Measurements from ENCODE around the gene CES3.
"Not testable (repeated sequence)": the region's sequence is repeated elsewhere in the genome, so short reads cannot be mapped to it uniquely, and the experiment has no call there.

Gene CES3

DNA sequence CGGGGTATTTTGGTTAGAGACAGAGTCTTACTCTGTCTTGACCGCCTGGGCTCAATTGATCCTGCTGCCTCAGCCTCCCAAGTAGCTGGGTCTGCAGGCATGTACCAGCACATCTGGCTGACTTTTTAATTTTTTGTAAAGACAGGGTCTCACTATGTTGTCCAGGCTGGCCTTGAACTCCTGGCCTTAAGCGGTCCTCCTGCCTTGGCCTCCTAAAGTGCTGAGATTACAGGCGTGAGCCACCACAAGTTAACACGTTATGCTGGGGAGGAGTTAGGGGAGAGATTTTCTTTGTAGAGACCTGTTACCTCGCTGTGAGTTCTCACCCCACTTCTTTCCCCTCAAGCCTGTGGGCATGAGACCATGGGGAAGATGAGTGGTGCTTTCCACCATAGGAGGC, 25.5 kb downstream of the CES3 start:
- Histone ChIP-seq H3K36me3 (ENCODE audit: control insufficient read depth, insufficient read depth, low read length) (no peaks in the 10 kb centered on the region), H3K27ac (ENCODE audit: low read depth, low read length) (no peak overlapping the region), H3K9ac (ENCODE audit: low read length) (no peak overlapping the region), H3K4me1 (ENCODE audit: control insufficient read depth, insufficient read depth, low read length) (no peaks in the 10 kb centered on the region), H3K4me3 (ENCODE audit: low read length) (no peak overlapping the region), H3K27me3 (ENCODE audit: control insufficient read depth, insufficient read depth, low read length) (no peaks in the 10 kb centered on the region)

DNA sequence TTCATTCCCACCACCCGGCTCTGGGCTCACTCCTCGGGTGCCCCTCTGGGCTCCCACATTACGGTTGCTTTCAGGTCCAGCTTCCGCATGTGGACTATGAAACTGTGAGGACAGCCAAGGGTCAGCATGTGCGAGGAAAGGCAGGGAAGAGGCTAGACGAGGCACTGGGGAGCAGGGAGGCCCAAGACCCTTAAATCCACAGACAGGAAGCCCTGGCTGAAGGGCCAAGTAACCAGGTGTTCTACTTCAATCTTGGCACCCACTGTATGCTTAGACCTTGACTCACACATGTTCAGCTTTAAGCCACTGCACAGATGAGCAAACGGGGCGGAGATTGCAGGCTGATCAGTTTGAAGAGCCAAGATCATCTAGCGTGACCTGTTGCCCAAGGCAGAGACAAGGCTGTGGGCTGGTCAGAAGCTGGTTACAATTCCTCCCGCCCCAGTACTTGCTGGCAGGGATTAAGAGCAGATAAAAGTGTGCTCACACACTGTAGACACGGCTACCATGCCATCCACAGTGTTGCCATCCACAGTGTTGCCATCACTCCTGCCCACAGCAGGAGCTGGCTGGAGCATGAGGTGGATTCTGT, 27.2 kb downstream of the CES3 start, which contains the start of gene CES4A:
CES4A (plus strand) TSS at position 393 of the 592 bp plus-strand sequence; CDS start at position 577, 184 bp downstream.
- Histone ChIP-seq H3K27ac (ENCODE audit: low read depth, low read length) (no peak within 1 kb of the TSS), H3K4me1 (ENCODE audit: control insufficient read depth, insufficient read depth, low read length) (no peaks in the 10 kb centered on the region), H3K4me3 (ENCODE audit: low read length) (no peak within 1 kb of the TSS), H3K36me3 (ENCODE audit: control insufficient read depth, insufficient read depth, low read length) (no peaks in the 10 kb centered on the region), H3K9ac (ENCODE audit: low read length) (no peak within 1 kb of the TSS), H3K27me3 (ENCODE audit: control insufficient read depth, insufficient read depth, low read length) (no peaks in the 10 kb centered on the region)

GRCh38 chr16:66991545-66992077, 30.5 kb downstream of the CES3 start:
- no peak overlapping the region for H3K27ac ChIP-seq (ENCODE audit: low read depth, low read length)
- no peaks in the 10 kb centered on the region for H3K27me3 ChIP-seq (ENCODE audit: control insufficient read depth, insufficient read depth, low read length)
- H3K36me3 ChIP-seq (ENCODE audit: control insufficient read depth, insufficient read depth, low read length), result no peaks in the 10 kb centered on the region
- H3K4me1 ChIP-seq (ENCODE audit: control insufficient read depth, insufficient read depth, low read length), result no peaks in the 10 kb centered on the region
- no peak overlapping the region for H3K9ac ChIP-seq (ENCODE audit: low read length)
- no peak overlapping the region for H3K4me3 ChIP-seq (ENCODE audit: low read length)

DNA sequence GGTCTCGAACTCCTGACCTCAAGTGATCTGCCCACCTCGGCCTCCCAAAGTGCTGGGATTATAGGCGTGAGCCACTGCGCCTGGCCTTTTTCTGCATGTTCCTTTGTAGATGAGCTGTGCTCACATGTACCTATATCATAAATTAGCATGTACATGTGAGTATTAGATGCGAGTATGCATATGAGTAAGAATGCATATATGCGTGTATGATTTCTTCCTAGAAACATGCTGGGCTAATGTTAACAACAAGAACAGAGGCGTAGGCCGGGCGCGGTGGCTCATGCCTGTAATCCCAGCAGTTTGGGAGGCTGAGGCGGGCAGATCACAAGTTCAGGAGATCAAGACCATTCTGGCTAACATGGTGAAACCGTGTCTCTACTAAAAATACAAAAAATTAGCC, 32.5 kb downstream of the CES3 start:
- H3K9ac ChIP-seq (ENCODE audit: low read length); H3K27me3 ChIP-seq (ENCODE audit: control insufficient read depth, insufficient read depth, low read length); H3K4me3 ChIP-seq (ENCODE audit: low read length); H3K27ac ChIP-seq (ENCODE audit: low read depth, low read length); H3K4me1 ChIP-seq (ENCODE audit: control insufficient read depth, insufficient read depth, low read length); H3K36me3 ChIP-seq (ENCODE audit: control insufficient read depth, insufficient read depth, low read length): not testable (repeated sequence)

GRCh38 chr16:66996324-66996982, 35.4 kb downstream of the CES3 start:
- no peaks in the 10 kb centered on the region for H3K36me3 ChIP-seq (ENCODE audit: control insufficient read depth, insufficient read depth, low read length)
- H3K27me3 ChIP-seq (ENCODE audit: control insufficient read depth, insufficient read depth, low read length), result no peaks in the 10 kb centered on the region
- H3K27ac ChIP-seq (ENCODE audit: low read depth, low read length), result no peak overlapping the region
- no peak overlapping the region for H3K4me3 ChIP-seq (ENCODE audit: low read length)
- H3K4me1 ChIP-seq (ENCODE audit: control insufficient read depth, insufficient read depth, low read length), result no peaks in the 10 kb centered on the region
- no peak overlapping the region for H3K9ac ChIP-seq (ENCODE audit: low read length)

GRCh38 chr16:66996983-66997358, 35.9 kb downstream of the CES3 start:
- no peaks in the 10 kb centered on the region for H3K4me1 ChIP-seq (ENCODE audit: control insufficient read depth, insufficient read depth, low read length)
- H3K36me3 ChIP-seq (ENCODE audit: control insufficient read depth, insufficient read depth, low read length), result no peaks in the 10 kb centered on the region
- no peak overlapping the region for H3K9ac ChIP-seq (ENCODE audit: low read length)
- H3K4me3 ChIP-seq (ENCODE audit: low read length), result no peak overlapping the region
- H3K27me3 ChIP-seq (ENCODE audit: control insufficient read depth, insufficient read depth, low read length), result peaks cover 2% of the 10 kb centered on the region
- H3K27ac ChIP-seq (ENCODE audit: low read depth, low read length), result peak overlapping the region; percentile 17

DNA sequence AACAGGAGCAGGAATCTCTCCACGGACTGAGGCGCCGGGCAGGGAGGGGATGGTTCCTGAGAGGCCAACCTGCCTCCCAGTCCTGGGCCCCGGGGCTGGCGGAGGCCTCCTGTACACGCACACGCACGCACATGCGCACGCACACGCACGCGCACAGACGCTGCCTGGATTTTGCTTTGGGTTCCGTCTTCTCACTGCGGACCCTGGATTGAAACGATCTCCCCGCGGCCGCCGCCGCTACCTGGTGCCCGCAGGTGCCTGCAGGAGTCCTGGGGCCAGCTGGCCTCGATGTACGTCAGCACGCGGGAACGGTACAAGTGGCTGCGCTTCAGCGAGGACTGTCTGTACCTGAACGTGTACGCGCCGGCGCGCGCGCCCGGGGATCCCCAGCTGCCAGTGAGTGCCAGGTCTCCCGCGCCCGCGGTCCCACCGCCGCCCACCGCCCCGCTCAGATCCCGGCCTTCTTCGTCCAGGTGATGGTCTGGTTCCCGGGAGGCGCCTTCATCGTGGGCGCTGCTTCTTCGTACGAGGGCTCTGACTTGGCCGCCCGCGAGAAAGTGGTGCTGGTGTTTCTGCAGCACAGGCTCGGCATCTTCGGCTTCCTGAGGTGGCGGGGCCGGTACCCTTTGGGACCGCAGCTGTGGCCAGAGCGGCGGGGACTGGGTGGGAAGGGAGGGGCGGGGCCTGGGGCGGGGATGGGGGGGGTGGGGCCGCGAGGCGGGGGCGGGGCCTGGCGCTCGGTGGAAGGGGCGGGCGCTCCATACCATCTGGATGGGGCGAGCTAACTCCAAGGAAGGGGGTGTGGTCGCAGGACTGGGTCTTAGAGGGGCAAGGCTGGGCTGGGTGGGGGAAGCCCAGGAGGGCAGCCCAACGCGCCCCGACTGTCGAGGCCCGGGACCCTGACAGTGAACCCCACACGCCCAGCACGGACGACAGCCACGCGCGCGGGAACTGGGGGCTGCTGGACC, 39.6 kb downstream of the CES3 start:
- H3K27me3 ChIP-seq (ENCODE audit: control insufficient read depth, insufficient read depth, low read length), result peaks cover 2% of the 10 kb centered on the region
- H3K4me3 ChIP-seq (ENCODE audit: low read length), result peak overlapping the region; percentile 52
- no peak overlapping the region for H3K27ac ChIP-seq (ENCODE audit: low read depth, low read length)
- no peaks in the 10 kb centered on the region for H3K4me1 ChIP-seq (ENCODE audit: control insufficient read depth, insufficient read depth, low read length)
- H3K9ac ChIP-seq (ENCODE audit: low read length), result no peak overlapping the region
- H3K36me3 ChIP-seq (ENCODE audit: control insufficient read depth, insufficient read depth, low read length), result no peaks in the 10 kb centered on the region

- H3K4me3 ChIP-seq (ENCODE audit: low read length), result no peak overlapping the region
- no peaks in the 10 kb centered on the region for H3K36me3 ChIP-seq (ENCODE audit: control insufficient read depth, insufficient read depth, low read length)
- no peak overlapping the region for H3K27ac ChIP-seq (ENCODE audit: low read depth, low read length)
- H3K9ac ChIP-seq (ENCODE audit: low read length), result no peak overlapping the region
- no peaks in the 10 kb centered on the region for H3K4me1 ChIP-seq (ENCODE audit: control insufficient read depth, insufficient read depth, low read length)
- peaks cover 2% of the 10 kb centered on the region for H3K27me3 ChIP-seq (ENCODE audit: control insufficient read depth, insufficient read depth, low read length)
Observed at GRCh38 chr16:67001726-67002125, 40.7 kb downstream of the CES3 start.

GRCh38 chr16:67006930-67007658, 46.0 kb downstream of the CES3 start:
- Histone ChIP-seq H3K4me3 (ENCODE audit: low read length) (no peak overlapping the region), H3K27ac (ENCODE audit: low read depth, low read length) (no peak overlapping the region)

GRCh38 chr16:67009158-67009557, 48.1 kb downstream of the CES3 start:
- H3K27ac ChIP-seq (ENCODE audit: low read depth, low read length), result no peak overlapping the region
- H3K4me3 ChIP-seq (ENCODE audit: low read length), result no peak overlapping the region
- H3K4me1 ChIP-seq (ENCODE audit: control insufficient read depth, insufficient read depth, low read length), result no peaks in the 10 kb centered on the region
- H3K36me3 ChIP-seq (ENCODE audit: control insufficient read depth, insufficient read depth, low read length), result no peaks in the 10 kb centered on the region
- peaks cover 3% of the 10 kb centered on the region for H3K27me3 ChIP-seq (ENCODE audit: control insufficient read depth, insufficient read depth, low read length)
- no peak overlapping the region for H3K9ac ChIP-seq (ENCODE audit: low read length)

More at GRCh38 chr16:67006930-67007658, 46.0 kb downstream of the CES3 start:
- H3K36me3 ChIP-seq (ENCODE audit: control insufficient read depth, insufficient read depth, low read length), result no peaks in the 10 kb centered on the region
- no peak overlapping the region for H3K9ac ChIP-seq (ENCODE audit: low read length)
- no peaks in the 10 kb centered on the region for H3K27me3 ChIP-seq (ENCODE audit: control insufficient read depth, insufficient read depth, low read length)
- H3K4me1 ChIP-seq (ENCODE audit: control insufficient read depth, insufficient read depth, low read length), result no peaks in the 10 kb centered on the region

DNA sequence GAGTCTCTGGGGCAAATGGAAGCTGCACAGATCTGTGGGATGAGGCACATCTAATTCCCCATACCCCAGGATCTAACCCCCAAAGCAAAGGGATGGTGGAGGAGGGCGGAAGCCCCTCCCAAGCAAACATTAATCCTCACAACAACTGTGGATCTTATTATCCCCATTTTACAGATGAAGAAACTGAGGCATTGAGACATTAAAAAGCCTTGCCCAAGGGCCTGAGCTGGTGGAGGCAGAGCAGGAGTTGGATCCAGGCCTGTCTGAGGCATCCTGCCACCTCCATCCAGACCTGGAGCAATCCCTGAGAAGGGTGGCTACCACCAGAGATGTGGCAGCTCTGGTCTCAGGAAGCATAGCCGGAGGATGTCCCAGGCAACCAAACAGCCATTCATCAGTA, 50.2 kb downstream of the CES3 start:
- Histone ChIP-seq H3K4me3 (ENCODE audit: low read length) (no peak overlapping the region), H3K27ac (ENCODE audit: low read depth, low read length) (no peak overlapping the region), H3K4me1 (ENCODE audit: control insufficient read depth, insufficient read depth, low read length) (no peaks in the 10 kb centered on the region), H3K9ac (ENCODE audit: low read length) (no peak overlapping the region), H3K27me3 (ENCODE audit: control insufficient read depth, insufficient read depth, low read length) (peaks cover 6% of the 10 kb centered on the region), H3K36me3 (ENCODE audit: control insufficient read depth, insufficient read depth, low read length) (no peaks in the 10 kb centered on the region)
